NOMO-1 treated with dmso at 0.1 percent for 144 hours (cell line): ENCODE measurements around the gene TBC1D21.
A peak's percentile ranks its signal among the peaks of the same experiment; 100 is the strongest.

Experiments used
- DNase-seq: peaks from one replicate; lab custom pipeline; 2025; ENCODE audit not compliant: unreplicated experiment; lab: John Stamatoyannopoulos, UW

The TBC1D21 gene

GRCh38 chr15:73858062-73858461 is 15.3 kb upstream of the TBC1D21 start:
- no peak for DNase-seq

GRCh38 chr15:73862276-73862675 is 11.1 kb upstream of the TBC1D21 start:
- DNase-seq, result no peak

GRCh38 chr15:73865379-73865778 is 8.0 kb upstream of the TBC1D21 start:
- no peak for DNase-seq

GRCh38 chr15:73865904-73866303 is 7.5 kb upstream of the TBC1D21 start:
- no peak for DNase-seq

- no peak for DNase-seq
Observed at GRCh38 chr15:73866481-73866880, 6.9 kb upstream of the TBC1D21 start.

- DNase-seq, result no peak
Observed at GRCh38 chr15:73866881-73867410, 6.4 kb upstream of the TBC1D21 start.

- DNase-seq, result no peak
Observed at GRCh38 chr15:73867426-73867825, 5.9 kb upstream of the TBC1D21 start.

- no peak for DNase-seq
Observed at GRCh38 chr15:73867956-73868355, 5.4 kb upstream of the TBC1D21 start.

GRCh38 chr15:73869216-73869995 is 4.0 kb upstream of the TBC1D21 start:
- DNase-seq, result no peak

- no peak for DNase-seq
Observed at GRCh38 chr15:73870700-73871408, 2.5 kb upstream of the TBC1D21 start.

GRCh38 chr15:73872346-73872745 is 1.0 kb upstream of the TBC1D21 start:
- DNase-seq, result no peak

- peak; percentile 14 for DNase-seq
Observed at GRCh38 chr15:73873889-73874511, 636 bp downstream of the TBC1D21 start.

- DNase-seq, result no peak
Observed at GRCh38 chr15:73879426-73879825, 6.1 kb downstream of the TBC1D21 start.

- DNase-seq, result no peak
Observed at GRCh38 chr15:73881579-73882320, 8.4 kb downstream of the TBC1D21 start.

GRCh38 chr15:73882761-73883419 is 9.5 kb downstream of the TBC1D21 start:
- no peak for DNase-seq

- no peak for DNase-seq
Observed at GRCh38 chr15:73884159-73884558, 10.8 kb downstream of the TBC1D21 start.

- no peak for DNase-seq
Observed at GRCh38 chr15:73885954-73886700, 12.8 kb downstream of the TBC1D21 start.

GRCh38 chr15:73886717-73887345 is 13.5 kb downstream of the TBC1D21 start:
- no peak for DNase-seq

GRCh38 chr15:73887481-73887880 is 14.1 kb downstream of the TBC1D21 start:
- no peak for DNase-seq
